ENCODE data around the gene TPRN.

DNA sequence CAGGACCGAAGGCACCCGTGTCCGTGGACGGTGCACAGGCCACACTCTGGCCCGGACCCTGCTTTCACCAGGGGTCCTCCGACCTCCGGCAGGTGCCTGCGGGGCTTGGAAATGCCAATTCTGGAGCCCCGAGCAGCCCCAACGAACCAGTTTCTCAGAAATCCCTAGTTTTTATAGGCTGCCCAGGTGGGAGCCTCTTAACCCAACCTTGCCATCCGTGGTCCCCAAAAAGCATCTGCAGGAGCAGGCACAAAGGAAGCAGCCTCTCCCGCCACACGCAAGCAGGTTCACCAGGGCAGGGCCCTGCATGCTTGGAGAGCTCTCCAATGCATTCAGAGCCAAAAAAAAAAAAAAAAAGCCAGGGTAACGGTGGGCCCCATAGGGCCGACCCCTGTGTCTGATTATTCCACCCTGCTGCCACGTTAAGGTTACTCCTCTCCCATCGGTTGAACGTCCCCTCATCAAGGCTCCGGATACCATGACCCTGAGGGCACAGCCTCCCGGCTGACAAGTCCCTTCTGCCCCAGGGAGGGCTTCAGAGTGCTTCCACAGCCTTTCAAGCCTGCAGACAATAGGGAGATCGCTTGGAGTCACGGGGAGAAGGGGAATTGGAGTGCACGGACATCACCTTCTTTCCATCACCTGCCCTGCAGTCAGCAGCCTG is 796 bp upstream of the TPRN start:
- TF ChIP-seq NR1H2 (CRISPR knock-in tag; IDR thresholded peaks at IDR 0.05) (no peak), EMX1 (CRISPR knock-in tag; IDR thresholded peaks at IDR 0.05) (no peak), ESRRA (CRISPR knock-in tag; IDR thresholded peaks at IDR 0.05; ENCODE audit: borderline replicate concordance) (no peak), TCF7 (CRISPR knock-in tag; IDR thresholded peaks at IDR 0.05; ENCODE audit: low read depth) (no peak)
- TF ChIP-seq, protein P1, sequence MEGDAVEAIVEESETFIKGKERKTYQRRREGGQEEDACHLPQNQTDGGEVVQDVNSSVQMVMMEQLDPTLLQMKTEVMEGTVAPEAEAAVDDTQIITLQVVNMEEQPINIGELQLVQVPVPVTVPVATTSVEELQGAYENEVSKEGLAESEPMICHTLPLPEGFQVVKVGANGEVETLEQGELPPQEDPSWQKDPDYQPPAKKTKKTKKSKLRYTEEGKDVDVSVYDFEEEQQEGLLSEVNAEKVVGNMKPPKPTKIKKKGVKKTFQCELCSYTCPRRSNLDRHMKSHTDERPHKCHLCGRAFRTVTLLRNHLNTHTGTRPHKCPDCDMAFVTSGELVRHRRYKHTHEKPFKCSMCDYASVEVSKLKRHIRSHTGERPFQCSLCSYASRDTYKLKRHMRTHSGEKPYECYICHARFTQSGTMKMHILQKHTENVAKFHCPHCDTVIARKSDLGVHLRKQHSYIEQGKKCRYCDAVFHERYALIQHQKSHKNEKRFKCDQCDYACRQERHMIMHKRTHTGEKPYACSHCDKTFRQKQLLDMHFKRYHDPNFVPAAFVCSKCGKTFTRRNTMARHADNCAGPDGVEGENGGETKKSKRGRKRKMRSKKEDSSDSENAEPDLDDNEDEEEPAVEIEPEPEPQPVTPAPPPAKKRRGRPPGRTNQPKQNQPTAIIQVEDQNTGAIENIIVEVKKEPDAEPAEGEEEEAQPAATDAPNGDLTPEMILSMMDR (IDR thresholded peaks at IDR 0.05): no peak
- TF ChIP-seq, protein P2, sequence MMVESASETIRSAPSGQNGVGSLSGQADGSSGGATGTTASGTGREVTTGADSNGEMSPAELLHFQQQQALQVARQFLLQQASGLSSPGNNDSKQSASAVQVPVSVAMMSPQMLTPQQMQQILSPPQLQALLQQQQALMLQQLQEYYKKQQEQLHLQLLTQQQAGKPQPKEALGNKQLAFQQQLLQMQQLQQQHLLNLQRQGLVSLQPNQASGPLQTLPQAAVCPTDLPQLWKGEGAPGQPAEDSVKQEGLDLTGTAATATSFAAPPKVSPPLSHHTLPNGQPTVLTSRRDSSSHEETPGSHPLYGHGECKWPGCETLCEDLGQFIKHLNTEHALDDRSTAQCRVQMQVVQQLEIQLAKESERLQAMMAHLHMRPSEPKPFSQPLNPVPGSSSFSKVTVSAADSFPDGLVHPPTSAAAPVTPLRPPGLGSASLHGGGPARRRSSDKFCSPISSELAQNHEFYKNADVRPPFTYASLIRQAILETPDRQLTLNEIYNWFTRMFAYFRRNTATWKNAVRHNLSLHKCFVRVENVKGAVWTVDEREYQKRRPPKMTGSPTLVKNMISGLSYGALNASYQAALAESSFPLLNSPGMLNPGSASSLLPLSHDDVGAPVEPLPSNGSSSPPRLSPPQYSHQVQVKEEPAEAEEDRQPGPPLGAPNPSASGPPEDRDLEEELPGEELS (CRISPR knock-in tag; IDR thresholded peaks at IDR 0.05): no peak
- TF ChIP-seq, protein P3, sequence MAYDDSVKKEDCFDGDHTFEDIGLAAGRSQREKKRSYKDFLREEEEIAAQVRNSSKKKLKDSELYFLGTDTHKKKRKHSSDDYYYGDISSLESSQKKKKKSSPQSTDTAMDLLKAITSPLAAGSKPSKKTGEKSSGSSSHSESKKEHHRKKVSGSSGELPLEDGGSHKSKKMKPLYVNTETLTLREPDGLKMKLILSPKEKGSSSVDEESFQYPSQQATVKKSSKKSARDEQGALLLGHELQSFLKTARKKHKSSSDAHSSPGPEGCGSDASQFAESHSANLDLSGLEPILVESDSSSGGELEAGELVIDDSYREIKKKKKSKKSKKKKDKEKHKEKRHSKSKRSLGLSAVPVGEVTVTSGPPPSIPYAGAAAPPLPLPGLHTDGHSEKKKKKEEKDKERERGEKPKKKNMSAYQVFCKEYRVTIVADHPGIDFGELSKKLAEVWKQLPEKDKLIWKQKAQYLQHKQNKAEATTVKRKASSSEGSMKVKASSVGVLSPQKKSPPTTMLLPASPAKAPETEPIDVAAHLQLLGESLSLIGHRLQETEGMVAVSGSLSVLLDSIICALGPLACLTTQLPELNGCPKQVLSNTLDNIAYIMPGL (CRISPR knock-in tag; IDR thresholded peaks at IDR 0.05): no peak; the same call in 1 of the 2 replicates

Measured in WTC11 (cell line).